ENCODE results near the gene SUMO3. TPM values are rescaled to one million over a fixed set of nuclear protein-coding genes. Genes with fewer than 3 reads are reported as not detected.

Gene SUMO3
- total RNA-seq, 1 donor: 86.3 TPM

GRCh38 chr21:44759628-44760285, 58.1 kb downstream of the SUMO3 start:
- no peaks in the 10 kb centered on the region for H3K4me1 ChIP-seq (ENCODE audit: insufficient read depth, low read length)
- H3K27me3 ChIP-seq (ENCODE audit: insufficient read depth, low read length): no peaks in the 10 kb centered on the region
- H3K9me3 ChIP-seq (ENCODE audit: low read depth, low read length): no peaks in the 10 kb centered on the region
- no peak overlapping the region for H3K4me3 ChIP-seq (ENCODE audit: low read length)

GRCh38 chr21:44758781-44759627, 58.9 kb downstream of the SUMO3 start:
- no peaks in the 10 kb centered on the region for H3K4me1 ChIP-seq (ENCODE audit: insufficient read depth, low read length)
- H3K4me3 ChIP-seq (ENCODE audit: low read length): no peak overlapping the region
- H3K27me3 ChIP-seq (ENCODE audit: insufficient read depth, low read length): no peaks in the 10 kb centered on the region
- no peaks in the 10 kb centered on the region for H3K9me3 ChIP-seq (ENCODE audit: low read depth, low read length)

GRCh38 chr21:44758141-44758561, 59.7 kb downstream of the SUMO3 start:
- H3K4me1 ChIP-seq (ENCODE audit: insufficient read depth, low read length): no peaks in the 10 kb centered on the region
- no peak overlapping the region for H3K4me3 ChIP-seq (ENCODE audit: low read length)
- H3K9me3 ChIP-seq (ENCODE audit: low read depth, low read length): no peaks in the 10 kb centered on the region
- H3K27me3 ChIP-seq (ENCODE audit: insufficient read depth, low read length): no peaks in the 10 kb centered on the region

- Histone ChIP-seq H3K4me3 (ENCODE audit: low read length) (no peak overlapping the region), H3K4me1 (ENCODE audit: insufficient read depth, low read length) (no peaks in the 10 kb centered on the region), H3K27me3 (ENCODE audit: insufficient read depth, low read length) (no peaks in the 10 kb centered on the region), H3K9me3 (ENCODE audit: low read depth, low read length) (no peaks in the 10 kb centered on the region)
Measured at GRCh38 chr21:44757731-44758130, 60.1 kb downstream of the SUMO3 start.

- H3K9me3 ChIP-seq (ENCODE audit: low read depth, low read length): no peaks in the 10 kb centered on the region
- H3K4me1 ChIP-seq (ENCODE audit: insufficient read depth, low read length): no peaks in the 10 kb centered on the region
- H3K27me3 ChIP-seq (ENCODE audit: insufficient read depth, low read length): no peaks in the 10 kb centered on the region
- H3K4me3 ChIP-seq (ENCODE audit: low read length): no peak overlapping the region
Measured at GRCh38 chr21:44756423-44757185, 61.3 kb downstream of the SUMO3 start.

Other genes with a start within 250 kb of the SUMO3 start
- not detected for gene KRTAP10-4, start 244.3 kb downstream of the SUMO3 start, total RNA-seq
- gene KRTAP10-5, start 237.5 kb downstream of the SUMO3 start, total RNA-seq: not detected
- not detected for gene KRTAP10-6, start 225.6 kb downstream of the SUMO3 start, total RNA-seq
- not detected for gene KRTAP10-7, start 217.5 kb downstream of the SUMO3 start, total RNA-seq
- gene KRTAP10-8, start 206.0 kb downstream of the SUMO3 start, total RNA-seq: not detected
- gene KRTAP10-9, start 191.0 kb downstream of the SUMO3 start, total RNA-seq: not detected
- gene KRTAP10-10, start 180.7 kb downstream of the SUMO3 start, total RNA-seq: not detected
- gene KRTAP10-11, start 171.6 kb downstream of the SUMO3 start, total RNA-seq: not detected
- gene KRTAP12-4, start 163.4 kb downstream of the SUMO3 start, total RNA-seq: not detected
- not detected for gene KRTAP12-3, start 160.1 kb downstream of the SUMO3 start, total RNA-seq
- not detected for gene KRTAP12-2, start 151.1 kb downstream of the SUMO3 start, total RNA-seq
- gene KRTAP12-1, start 135.9 kb downstream of the SUMO3 start, total RNA-seq: not detected
- gene KRTAP10-12, start 120.9 kb downstream of the SUMO3 start, total RNA-seq: not detected
- gene TSPEAR, start 106.5 kb downstream of the SUMO3 start, total RNA-seq: not detected
- gene UBE2G2, start 16.2 kb downstream of the SUMO3 start, total RNA-seq: 90.0 TPM
- 71.9 TPM for gene PTTG1IP, start 55.6 kb upstream of the SUMO3 start, total RNA-seq
- gene ITGB2, start 102.8 kb upstream of the SUMO3 start, total RNA-seq: 761 TPM
- gene SLX9, start 122.0 kb upstream of the SUMO3 start, total RNA-seq: 5.2 TPM

Data from mononuclear cell (primary cell).